ENCODE results near the gene SH3RF2.
"Not testable (repeated sequence)": the region's sequence is repeated elsewhere in the genome, so short reads cannot be mapped to it uniquely, and the experiment has no call there.

Gene SH3RF2

GRCh38 chr5:146078566-146078965, 142.2 kb downstream of the SH3RF2 start:
- no peak for DNase-seq (ENCODE audit: low read depth)

GRCh38 chr5:146079695-146080373, 143.5 kb downstream of the SH3RF2 start:
- DNase-seq (ENCODE audit: low read depth): no peak

- DNase-seq (ENCODE audit: low read depth): no peak
Measured at GRCh38 chr5:146081556-146081955, 145.2 kb downstream of the SH3RF2 start.

- DNase-seq (ENCODE audit: low read depth): no peak
Measured at GRCh38 chr5:146082798-146083197, 146.4 kb downstream of the SH3RF2 start.

GRCh38 chr5:146084376-146084775, 148.0 kb downstream of the SH3RF2 start:
- no peak for DNase-seq (ENCODE audit: low read depth)

GRCh38 chr5:146088098-146088497, 151.7 kb downstream of the SH3RF2 start:
- DNase-seq (ENCODE audit: low read depth): no peak

GRCh38 chr5:146089287-146089686, 152.9 kb downstream of the SH3RF2 start:
- DNase-seq (ENCODE audit: low read depth): no peak

- no peak for DNase-seq (ENCODE audit: low read depth)
Measured at GRCh38 chr5:146091881-146092280, 155.5 kb downstream of the SH3RF2 start.

- no peak for DNase-seq (ENCODE audit: low read depth)
Measured at GRCh38 chr5:146098047-146098446, 161.7 kb downstream of the SH3RF2 start.

GRCh38 chr5:146101646-146102045, 165.3 kb downstream of the SH3RF2 start:
- DNase-seq (ENCODE audit: low read depth): no peak

- no peak for DNase-seq (ENCODE audit: low read depth)
Measured at GRCh38 chr5:146103594-146103993, 167.2 kb downstream of the SH3RF2 start.

- no peak for DNase-seq (ENCODE audit: low read depth)
Measured at GRCh38 chr5:146105477-146105876, 169.1 kb downstream of the SH3RF2 start, which contains the start of gene PLAC8L1. Gene PLAC8L1, minus strand, starts transcription at chr5:146105577. Its CDS starts 1,266 bp downstream, at chr5:146104311.

GRCh38 chr5:146107901-146108300, 171.5 kb downstream of the SH3RF2 start:
- DNase-seq (ENCODE audit: low read depth): no peak

- not testable (repeated sequence) for DNase-seq (ENCODE audit: low read depth)
Measured at GRCh38 chr5:146108870-146109269, 172.5 kb downstream of the SH3RF2 start.

- no peak for DNase-seq (ENCODE audit: low read depth)
Measured at GRCh38 chr5:146109379-146109778, 173.0 kb downstream of the SH3RF2 start.

GRCh38 chr5:146111409-146111808, 175.0 kb downstream of the SH3RF2 start:
- no peak for DNase-seq (ENCODE audit: low read depth)

GRCh38 chr5:146112476-146112875, 176.1 kb downstream of the SH3RF2 start:
- DNase-seq (ENCODE audit: low read depth): no peak

Measured in T follicular helper cell (primary cell).